Liver (tissue), 3 donors: ENCODE measurements around the gene SKOR1.

ENCODE experiments used
- ATF3 ChIP-seq: IDR thresholded peaks from 2 replicates; pipeline ENCODE4 v1.6.1; 2016; ENCODE audit warnings: antibody characterized with exemption
- CTCF ChIP-seq: fragments of 150-350 bp; IDR thresholded peaks from 2 replicates; pipeline ENCODE4 v1.5.1; 2017; ENCODE audit warnings: improper control_type of control experiment, low read depth, low read length; ENCODE audit not compliant: missing input control
- EGR1 ChIP-seq, 2 donors: IDR thresholded peaks; 2 replicates each; pipeline ENCODE4 v1.6.1; 2016 to 2018; ENCODE audit warnings: antibody characterized with exemption in 2 of 2, low read depth in 2 of 2
- FOXA1 ChIP-seq: IDR thresholded peaks from 2 replicates; pipeline ENCODE4 v1.6.1; 2016; ENCODE audit warnings: antibody characterized with exemption
- GABPA ChIP-seq, 2 donors: IDR thresholded peaks in 1 of 2; conservative IDR thresholded peaks in 1 of 2; 2 replicates each; pipeline ENCODE4 v1.6.1; 2016; ENCODE audit warnings: antibody characterized with exemption in 2 of 2, mild to moderate bottlenecking in 1 of 2, moderate library complexity in 1 of 2
- MAX ChIP-seq: IDR thresholded peaks from 2 replicates; pipeline ENCODE4 v1.6.1; 2016; ENCODE audit warnings: antibody characterized with exemption
- RXRA ChIP-seq, 2 donors: IDR thresholded peaks; 2 replicates each; pipeline ENCODE4 v1.6.1; 2017 to 2018; ENCODE audit warnings: antibody characterized with exemption in 2 of 2, mild to moderate bottlenecking in 1 of 2
- SP1 ChIP-seq: IDR thresholded peaks from 2 replicates; pipeline ENCODE4 v1.6.1; 2018; ENCODE audit warnings: antibody characterized with exemption, mild to moderate bottlenecking
- TAF1 ChIP-seq: conservative IDR thresholded peaks from 2 replicates; pipeline ENCODE4 v1.6.1; 2016; ENCODE audit warnings: antibody characterized with exemption, mild to moderate bottlenecking
- YY1 ChIP-seq: IDR thresholded peaks from 2 replicates; pipeline ENCODE4 v1.6.1; 2016; ENCODE audit warnings: antibody characterized with exemption, mild to moderate bottlenecking
- ZBTB33 ChIP-seq: IDR thresholded peaks from 2 replicates; pipeline ENCODE4 v1.6.1; 2016; ENCODE audit warnings: antibody characterized with exemption
- donor health status: healthy.
- donor health status: healthy.

GRCh38 chr15:67831363-67831762, 6.1 kb downstream of the SKOR1 start:
- TF ChIP-seq ATF3 (no peak), SP1 (no peak), CTCF (no peak), GABPA (IDR thresholded peaks at IDR 0.05 in 1 of 2, conservative IDR thresholded peaks at IDR 0.05 in 1 of 2) (no peak), EGR1 (IDR thresholded peaks at IDR 0.05; ENCODE audit: low read depth in 2 of 2) (no peak), RXRA (IDR thresholded peaks at IDR 0.05) (no peak), MAX (no peak), TAF1 (no peak), ZBTB33 (no peak), YY1 (no peak), FOXA1 (no peak)
